Natural killer cell (primary cell): ENCODE measurements around the gene MAB21L4. TPM values are rescaled to one million over a fixed set of nuclear protein-coding genes. Genes with fewer than 3 reads are reported as not detected.

ENCODE experiments used
- ATAC-seq, 3 donors: fragments of 150-1000 bp in 2 of 3; fragments of 200-7000 bp in 1 of 3; cut with Tn5 transposase; 1 replicate in 1 of 3; 2 replicates in 2 of 3; pipeline ENCODE4 v1.10.0; 2021; ENCODE audit warnings: mild to moderate bottlenecking in 2 of 3, moderate library complexity in 2 of 3
- DNase-seq, 2 donors: peaks; one replicate each; pipeline versions ENCODE4 v3.0.0 to v3.0.0-alpha.2; 2013 to 2021; ENCODE audit warnings: mixed read lengths in 1 of 2
- H3K27ac ChIP-seq: one replicate; pipeline ENCODE4 v1.5.1; 2013; ENCODE audit warnings: mild to moderate bottlenecking, low read length
- H3K27me3 ChIP-seq: one replicate; pipeline ENCODE4 v1.6.1; 2013; ENCODE audit warnings: low read length; ENCODE audit not compliant: control insufficient read depth, insufficient read depth
- H3K36me3 ChIP-seq: one replicate; pipeline ENCODE4 v1.6.1; 2013; ENCODE audit warnings: low read length; ENCODE audit not compliant: control insufficient read depth, insufficient read depth
- H3K4me1 ChIP-seq: one replicate; pipeline ENCODE4 v1.6.1; 2013; ENCODE audit warnings: low read length; ENCODE audit not compliant: control insufficient read depth, insufficient read depth
- H3K4me3 ChIP-seq: one replicate; pipeline ENCODE4 v1.5.1; 2013; ENCODE audit warnings: low read length
- H3K9me3 ChIP-seq: one replicate; pipeline ENCODE4 v1.6.1; 2013; ENCODE audit warnings: low read length; ENCODE audit not compliant: control insufficient read depth, insufficient read depth
- H3K27ac Mint-ChIP-seq, 2 donors: one replicate each; pipeline ENCODE4 v1.8.0; 2022; ENCODE audit warnings: mild to moderate bottlenecking in 2 of 2, mixed read lengths in 2 of 2, moderate library complexity in 1 of 2
- H3K27me3 Mint-ChIP-seq, 2 donors: one replicate each; pipeline ENCODE4 v1.8.0; 2022; ENCODE audit warnings: low read depth in 2 of 2, mixed read lengths in 2 of 2
- H3K36me3 Mint-ChIP-seq: one replicate; pipeline ENCODE4 v1.8.0; 2022; ENCODE audit warnings: mixed read lengths
- H3K4me1 Mint-ChIP-seq, 2 donors: one replicate each; pipeline ENCODE4 v1.8.0; 2022; ENCODE audit warnings: mixed read lengths in 2 of 2
- H3K4me3 Mint-ChIP-seq: one replicate; pipeline ENCODE4 v1.8.0; 2022; ENCODE audit warnings: mild to moderate bottlenecking, moderate library complexity, mixed read lengths
- H3K9me3 Mint-ChIP-seq, 2 donors: one replicate each; pipeline ENCODE4 v1.8.0; 2022; ENCODE audit warnings: mixed read lengths in 2 of 2
- CTCF ChIP-seq: fragments of 200-600 bp; IDR thresholded peaks from one replicate; pipeline ENCODE4 v1.8.0; 2022; ENCODE audit warnings: antibody characterized with exemption
- WGBS: methylation state at CpG from one replicate; pipeline ENCODE4 v1.1.7; 2013; ENCODE audit warnings: missing lambda C conversion rate; ENCODE audit not compliant: insufficient coverage; 5-methylcytosine and 5-hydroxymethylcytosine counted together
- intact Hi-C: fragments of 100-400 bp; cut with micrococcal nuclease; formaldehyde crosslinking; loops from one replicate; pipeline ENCODE4 v1.14.2; 2022
- total RNA-seq, 4 donors: library from RNA; stranded (reverse); fragments of 120-200 nt in 1 of 4; gene quantifications; one replicate each; pipeline versions ENCODE4 v1.2.3 to v1.2.4, GENCODE V29; 2013 to 2022

MAB21L4 gene
- total RNA-seq, 3 donors from 2014 or later (not counting 1 experiment from before 2014, with no cell fraction given), result not detected

DNA sequence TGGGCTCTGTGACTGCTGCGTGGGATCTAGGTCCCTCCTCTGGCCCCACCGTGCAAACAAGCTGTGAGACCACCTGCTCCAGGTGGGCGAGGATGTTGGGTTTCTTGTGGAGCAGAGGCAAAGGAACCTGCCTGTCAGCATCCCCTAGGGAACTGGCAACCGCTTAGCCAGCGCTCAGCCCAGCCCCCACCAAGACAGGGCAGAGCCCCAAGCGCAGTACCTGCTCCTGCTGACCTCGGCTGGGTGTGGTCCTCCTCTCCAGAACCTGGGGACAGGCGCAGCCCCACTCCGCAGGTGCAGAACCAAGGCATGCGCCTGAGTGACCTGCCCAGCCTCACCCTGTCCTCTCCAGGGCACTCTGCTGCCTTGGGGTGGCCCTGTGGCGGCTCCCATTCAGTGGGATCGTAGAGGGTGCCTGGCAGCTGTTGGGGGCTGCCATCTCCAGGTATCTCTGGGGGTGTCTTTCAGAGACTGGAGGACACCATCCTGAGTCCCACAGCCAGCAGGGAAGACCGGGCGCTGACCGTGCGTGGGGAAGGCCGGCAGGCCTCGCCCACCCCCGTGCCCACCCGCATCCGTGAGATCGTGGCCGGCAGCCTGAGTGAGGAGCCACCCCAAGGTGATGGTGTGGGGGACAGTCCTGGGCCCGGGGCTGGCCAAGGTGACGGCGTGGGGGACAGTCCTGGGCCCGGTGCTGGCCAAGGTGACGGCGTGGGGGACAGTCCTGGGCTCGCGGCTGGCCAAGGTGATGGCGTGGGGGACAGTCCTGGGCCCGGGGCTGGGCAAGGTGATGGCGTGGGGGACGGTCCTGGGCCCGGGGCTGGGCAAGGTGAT, 22.5 kb upstream of the MAB21L4 start:
- no peaks in the 10 kb centered on the region for H3K9me3 Mint-ChIP-seq
- intact Hi-C loops, result no loop called here
- Histone ChIP-seq H3K4me3 (no peak overlapping the region), H3K36me3 (no peaks in the 10 kb centered on the region), H3K27ac (no peak overlapping the region), H3K27me3 (peaks cover 2% of the 10 kb centered on the region), H3K4me1 (no peaks in the 10 kb centered on the region), H3K9me3 (no peaks in the 10 kb centered on the region)
- no peak for TF ChIP-seq CTCF
- WGBS, result 89% methylated on average over 36 of the region's 36 CpGs
- ATAC-seq, result no peak
- H3K4me1 Mint-ChIP-seq, result no peaks in the 10 kb centered on the region
- no peaks in the 10 kb centered on the region for H3K36me3 Mint-ChIP-seq
- DNase-seq, result no peak
- H3K27ac Mint-ChIP-seq, result no peak overlapping the region
- H3K4me3 Mint-ChIP-seq, result no peak overlapping the region
- peaks cover 0 to 2% of the 10 kb centered on the region in 2 donors for H3K27me3 Mint-ChIP-seq

GRCh38 chr2:240917684-240918257, 21.8 kb upstream of the MAB21L4 start:
- no peak for TF ChIP-seq CTCF
- Histone ChIP-seq H3K27ac (no peak overlapping the region), H3K9me3 (no peaks in the 10 kb centered on the region), H3K27me3 (peaks cover 2% of the 10 kb centered on the region), H3K36me3 (no peaks in the 10 kb centered on the region), H3K4me3 (no peak overlapping the region), H3K4me1 (no peaks in the 10 kb centered on the region)
- 89% methylated on average over 10 of the region's 10 CpGs for WGBS
- Mint-ChIP-seq H3K27ac (no peak overlapping the region), H3K9me3 (no peaks in the 10 kb centered on the region), H3K27me3 (peaks cover 0 to 2% of the 10 kb centered on the region in 2 donors), H3K36me3 (no peaks in the 10 kb centered on the region), H3K4me3 (no peak overlapping the region), H3K4me1 (no peaks in the 10 kb centered on the region)
- DNase-seq (no peak), ATAC-seq (no peak)
- intact Hi-C loops, result no loop called here

GRCh38 chr2:240917009-240917683, 21.2 kb upstream of the MAB21L4 start:
- no peak for ATAC-seq

More at GRCh38 chr2:240917009-240917683, 21.2 kb upstream of the MAB21L4 start:
- H3K27ac Mint-ChIP-seq, result no peak overlapping the region
- H3K27me3 Mint-ChIP-seq, result peaks cover 0 to 4% of the 10 kb centered on the region in 2 donors
- H3K9me3 Mint-ChIP-seq, result no peaks in the 10 kb centered on the region
- H3K9me3 ChIP-seq, result no peaks in the 10 kb centered on the region
- no peak overlapping the region for H3K4me3 Mint-ChIP-seq
- no peaks in the 10 kb centered on the region for H3K36me3 Mint-ChIP-seq
- no peak overlapping the region for H3K4me3 ChIP-seq
- no peak for TF ChIP-seq CTCF
- no peak overlapping the region for H3K27ac ChIP-seq
- no peaks in the 10 kb centered on the region for H3K4me1 Mint-ChIP-seq
- DNase-seq, result no peak
- H3K4me1 ChIP-seq, result no peaks in the 10 kb centered on the region
- WGBS, result 85% methylated on average over 20 of the region's 20 CpGs
- intact Hi-C loops, result no loop called here
- H3K36me3 ChIP-seq, result no peaks in the 10 kb centered on the region
- H3K27me3 ChIP-seq, result peaks cover 2% of the 10 kb centered on the region
